Measurements from ENCODE around the gene XRN2.

XRN2 gene

DNA sequence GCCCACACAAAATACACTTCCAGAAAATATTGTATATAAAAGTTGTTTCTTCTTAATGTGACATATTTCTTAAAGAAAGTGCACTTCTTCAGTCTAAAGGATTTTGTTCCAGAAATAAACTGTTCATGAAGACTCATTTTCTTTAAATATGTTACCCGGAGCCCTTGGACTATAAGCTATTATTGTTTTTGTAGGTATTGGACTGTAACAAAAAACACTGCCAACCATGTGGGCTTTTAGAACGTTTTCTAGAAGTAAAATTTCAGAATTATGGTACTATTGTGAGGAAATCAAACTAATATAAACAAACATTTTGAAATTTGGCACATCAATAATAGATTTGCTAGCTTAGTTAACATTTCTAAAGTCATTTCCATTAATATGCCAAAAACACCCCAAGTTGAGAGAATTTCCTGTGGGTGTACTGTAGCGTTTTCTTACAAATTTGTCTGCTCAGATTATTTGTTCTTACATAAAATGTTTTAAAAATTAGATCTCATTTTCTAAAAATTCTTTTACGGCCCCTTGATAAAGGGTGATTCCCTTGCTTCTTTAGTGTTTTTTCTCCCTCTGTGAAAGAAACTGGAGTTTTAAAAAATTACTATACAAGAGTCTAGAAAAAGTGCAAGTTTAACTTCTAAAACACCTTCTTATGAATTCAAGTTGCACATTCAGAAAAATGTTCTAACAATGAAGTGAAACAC, 90.8 kb downstream of the XRN2 start:
- Histone ChIP-seq H3K27me3 (ENCODE audit: insufficient read depth, low read length) (peaks cover 100% of the 10 kb centered on the region), H3K4me3 (ENCODE audit: low read length) (no peak overlapping the region), H3K27ac (ENCODE audit: low read length) (no peak overlapping the region)

DNA sequence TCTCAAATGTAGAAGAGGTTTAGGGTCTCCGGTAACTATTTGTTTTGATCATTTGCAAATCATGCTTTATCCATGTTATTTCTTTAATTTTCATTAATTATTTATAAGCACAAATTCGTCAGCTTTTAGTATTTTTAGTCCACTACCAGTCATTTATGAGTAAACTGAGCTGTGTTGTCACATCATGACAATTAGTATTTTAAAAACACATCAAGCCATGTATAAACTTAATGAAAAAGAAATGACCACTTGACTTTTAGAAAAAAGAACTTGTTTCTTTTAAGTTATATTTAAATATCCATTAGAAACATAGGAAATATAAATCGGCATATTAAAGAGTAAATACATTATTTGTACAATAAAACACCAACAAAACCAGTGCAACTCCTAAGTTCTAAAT, 91.4 kb downstream of the XRN2 start:
- H3K27me3 ChIP-seq (ENCODE audit: insufficient read depth, low read length), result peaks cover 100% of the 10 kb centered on the region

More for the DNA sequence above, 90.8 kb downstream of the XRN2 start:
- Histone ChIP-seq H3K36me3 (ENCODE audit: insufficient read depth, low read depth, low read length) (peaks cover 13% of the 10 kb centered on the region; the same call in 1 of the 2 replicates), H3K9ac (ENCODE audit: low read depth, low read length) (no peak overlapping the region), H3K4me1 (ENCODE audit: insufficient read depth, low read length) (no peaks in the 10 kb centered on the region; the same call in 1 of the 2 replicates), H3K9me3 (ENCODE audit: insufficient read depth, low read depth, low read length) (peaks cover 6% of the 10 kb centered on the region; the same call in 1 of the 2 replicates)

DNA sequence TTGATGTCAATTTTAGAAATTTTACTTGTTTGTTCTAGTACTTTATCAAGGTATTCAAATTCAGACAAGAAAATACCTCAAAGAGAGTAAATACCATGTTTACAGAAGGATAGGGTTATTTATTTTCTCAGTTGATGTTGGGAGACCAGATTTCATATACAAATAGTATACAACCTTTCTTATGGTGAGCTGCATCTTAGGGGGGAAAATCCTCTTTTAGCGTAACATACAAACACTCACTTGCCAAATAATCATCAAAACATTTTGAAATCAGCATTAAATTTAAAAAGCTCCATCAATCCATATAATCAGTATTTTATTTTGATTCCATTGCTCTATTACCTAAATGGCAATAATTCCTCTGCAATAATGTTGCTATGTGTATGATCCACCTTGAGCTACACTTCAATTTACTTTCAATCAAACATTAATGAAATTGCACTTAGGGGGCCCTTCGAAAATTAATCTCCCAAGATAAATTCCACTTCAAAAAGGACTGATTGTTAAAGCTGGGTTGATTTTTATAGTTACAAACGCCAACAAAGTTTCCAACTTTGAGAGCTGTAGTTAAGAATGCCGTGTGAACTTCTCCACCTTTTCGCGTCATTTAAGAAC, 92.0 kb downstream of the XRN2 start:
- Histone ChIP-seq H3K4me3 (ENCODE audit: low read length) (no peak overlapping the region; the same call in 1 of the 2 replicates), H3K27me3 (ENCODE audit: insufficient read depth, low read length) (peaks cover 100% of the 10 kb centered on the region), H3K4me1 (ENCODE audit: insufficient read depth, low read length) (no peaks in the 10 kb centered on the region; the same call in 1 of the 2 replicates), H3K9ac (ENCODE audit: low read depth, low read length) (no peak overlapping the region), H3K27ac (ENCODE audit: low read length) (no peak overlapping the region), H3K9me3 (ENCODE audit: insufficient read depth, low read depth, low read length) (peaks cover 6% of the 10 kb centered on the region; the same call in 1 of the 2 replicates), H3K36me3 (ENCODE audit: insufficient read depth, low read depth, low read length) (peaks cover under 1% of the 10 kb centered on the region; the same call in 1 of the 2 replicates)

More for the DNA sequence above, 91.4 kb downstream of the XRN2 start:
- Histone ChIP-seq H3K9me3 (ENCODE audit: insufficient read depth, low read depth, low read length) (peaks cover 6% of the 10 kb centered on the region; the same call in 1 of the 2 replicates), H3K9ac (ENCODE audit: low read depth, low read length) (no peak overlapping the region), H3K4me3 (ENCODE audit: low read length) (no peak overlapping the region), H3K36me3 (ENCODE audit: insufficient read depth, low read depth, low read length) (peaks cover 7% of the 10 kb centered on the region; the same call in 1 of the 2 replicates), H3K27ac (ENCODE audit: low read length) (no peak overlapping the region), H3K4me1 (ENCODE audit: insufficient read depth, low read length) (no peaks in the 10 kb centered on the region; the same call in 1 of the 2 replicates)

DNA sequence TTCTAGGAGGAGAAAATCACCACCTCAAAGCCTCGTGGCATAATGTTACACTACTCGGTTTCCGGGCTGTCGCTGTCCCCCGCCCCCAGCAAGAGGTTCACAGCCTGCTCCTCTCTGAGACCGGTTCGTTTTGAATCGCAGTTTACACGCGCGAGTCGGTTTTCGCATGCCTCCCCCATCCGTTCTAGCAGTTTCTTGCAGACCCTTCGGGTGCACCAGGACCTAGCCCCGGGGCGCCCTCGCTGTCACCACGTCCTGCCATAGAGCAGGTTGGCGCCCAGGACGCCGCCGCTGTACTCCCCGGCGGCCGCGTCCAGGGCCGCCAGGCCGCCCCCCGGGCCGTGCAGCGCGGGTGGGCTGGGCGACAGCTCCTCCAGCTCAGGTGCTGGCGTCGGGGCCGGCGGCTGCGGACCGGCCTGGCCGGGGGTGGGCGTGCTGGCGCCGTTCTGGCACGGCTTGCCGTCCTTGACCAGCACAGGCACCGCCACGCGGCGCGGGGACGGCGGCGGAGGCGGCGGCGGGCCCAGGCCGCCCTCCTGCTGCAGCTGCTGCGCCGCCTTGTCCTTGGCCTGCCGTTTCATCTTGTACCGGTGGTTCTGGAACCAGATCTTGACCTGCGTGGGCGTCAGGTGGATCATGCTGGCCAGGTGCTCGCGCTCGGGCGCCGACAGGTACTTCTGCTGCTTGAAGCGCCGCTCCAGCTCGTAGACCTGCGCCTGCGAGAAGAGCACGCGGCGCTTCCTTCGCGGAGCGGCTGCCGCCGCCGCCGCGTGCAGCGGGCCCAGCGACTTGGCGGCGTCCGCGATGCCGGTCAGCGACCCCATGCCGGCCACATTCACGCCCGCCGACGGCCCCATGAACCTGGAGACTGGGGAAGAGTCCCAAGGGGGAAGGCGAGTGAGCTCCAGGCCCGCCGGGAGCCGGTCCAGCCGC, 92.8 kb downstream of the XRN2 start:
- Histone ChIP-seq H3K9me3 (ENCODE audit: insufficient read depth, low read depth, low read length) (peaks cover 6% of the 10 kb centered on the region; the same call in 1 of the 2 replicates), H3K9ac (ENCODE audit: low read depth, low read length) (no peak overlapping the region), H3K4me3 (ENCODE audit: low read length) (no peak overlapping the region; the same call in 1 of the 2 replicates), H3K27me3 (ENCODE audit: insufficient read depth, low read length) (peaks cover 100% of the 10 kb centered on the region), H3K36me3 (ENCODE audit: insufficient read depth, low read depth, low read length) (no peaks in the 10 kb centered on the region), H3K27ac (ENCODE audit: low read length) (no peak overlapping the region), H3K4me1 (ENCODE audit: insufficient read depth, low read length) (no peaks in the 10 kb centered on the region; the same call in 1 of the 2 replicates)

DNA sequence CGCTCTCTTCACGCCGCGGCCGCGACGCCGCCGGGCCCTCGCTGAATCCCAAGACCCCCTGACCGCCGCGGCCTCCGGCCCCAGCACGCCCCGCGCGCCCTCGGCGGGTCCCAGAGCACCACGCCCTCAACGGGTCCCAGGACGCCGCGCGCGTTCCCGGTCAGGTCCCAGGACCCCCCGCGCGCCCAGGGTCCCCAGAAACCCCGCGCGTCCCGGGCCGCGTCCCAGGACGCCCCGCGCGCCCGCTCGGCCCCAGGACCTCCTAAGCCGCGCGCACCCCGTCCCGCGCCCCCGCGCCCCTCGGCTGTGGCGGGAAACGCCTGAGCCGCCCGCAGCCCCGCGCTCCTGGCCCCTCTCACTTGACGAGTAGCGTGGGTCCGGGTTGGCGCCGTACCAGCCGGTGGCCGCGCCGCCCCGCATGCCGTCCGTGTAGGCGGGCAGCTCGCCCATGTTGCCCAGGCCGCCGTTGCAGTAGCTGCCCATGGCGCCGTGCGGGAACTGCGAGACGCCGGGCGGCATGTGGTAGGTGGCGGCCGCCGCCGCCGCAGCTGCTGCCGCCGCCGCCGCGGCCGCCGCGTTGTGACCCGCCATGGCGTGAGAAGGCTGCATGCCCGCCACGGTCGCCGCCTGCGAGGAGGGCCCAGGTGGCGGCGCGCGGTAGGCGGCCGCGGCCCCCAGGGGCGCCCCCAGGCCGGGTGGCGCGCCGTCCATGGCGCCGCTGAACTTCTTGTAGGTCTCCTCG, 93.6 kb downstream of the XRN2 start:
- Histone ChIP-seq H3K9me3 (ENCODE audit: insufficient read depth, low read depth, low read length) (peaks cover 6% of the 10 kb centered on the region; the same call in 1 of the 2 replicates), H3K4me1 (ENCODE audit: insufficient read depth, low read length) (no peaks in the 10 kb centered on the region; the same call in 1 of the 2 replicates), H3K4me3 (ENCODE audit: low read length) (peak overlapping the region; percentile 23; the same call in 1 of the 2 replicates), H3K36me3 (ENCODE audit: insufficient read depth, low read depth, low read length) (no peaks in the 10 kb centered on the region), H3K27me3 (ENCODE audit: insufficient read depth, low read length) (peaks cover 100% of the 10 kb centered on the region), H3K27ac (ENCODE audit: low read length) (no peak overlapping the region), H3K9ac (ENCODE audit: low read depth, low read length) (no peak overlapping the region)

DNA sequence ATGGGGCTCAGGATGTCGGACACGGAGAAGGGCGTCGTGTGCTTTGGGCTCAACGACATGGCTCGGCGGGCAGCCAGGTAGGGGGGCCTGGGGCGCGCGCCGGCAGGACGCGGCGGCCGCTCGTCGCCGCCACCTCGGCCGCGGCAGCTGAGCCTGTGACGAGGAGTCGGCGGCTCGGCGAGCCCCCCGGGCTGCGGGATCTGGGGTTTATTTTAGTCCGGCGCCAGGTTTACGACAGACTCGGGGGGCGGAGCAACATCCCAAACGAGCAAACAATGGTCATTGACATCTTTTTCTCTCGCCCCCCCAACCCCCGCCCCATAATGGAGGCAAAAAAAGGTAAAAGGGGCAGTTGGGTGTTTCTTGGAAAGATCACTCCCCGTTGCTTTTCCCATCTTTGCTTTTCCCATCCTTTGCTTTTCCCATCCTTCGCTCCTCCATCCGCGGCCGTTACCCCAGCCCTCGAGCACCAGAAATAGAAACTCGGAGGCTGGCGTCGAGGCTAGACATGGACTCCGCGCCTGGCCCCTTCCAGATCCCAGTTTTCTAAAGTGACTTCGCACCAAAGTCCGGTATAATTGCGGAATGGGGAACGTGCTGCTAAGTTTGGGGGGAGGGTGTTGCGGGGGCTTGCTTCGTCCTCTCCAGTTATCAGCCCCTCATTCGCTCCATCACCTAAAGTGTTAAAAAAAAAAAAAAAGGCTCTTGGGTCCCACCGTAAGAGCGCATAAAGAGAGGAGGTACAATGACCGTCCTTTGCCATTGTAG, 94.4 kb downstream of the XRN2 start, which contains the start of gene NKX2-4:
Gene NKX2-4, minus strand, starts transcription at position 186 of the 768 bp plus-strand sequence. Its CDS starts 127 bp downstream, at position 59.
- Histone ChIP-seq H3K4me1 (ENCODE audit: insufficient read depth, low read length) (no peaks in the 10 kb centered on the region; the same call in 1 of the 2 replicates), H3K27ac (ENCODE audit: low read length) (no peak within 1 kb of the TSS), H3K9me3 (ENCODE audit: insufficient read depth, low read depth, low read length) (peaks cover 6% of the 10 kb centered on the region; the same call in 1 of the 2 replicates), H3K27me3 (ENCODE audit: insufficient read depth, low read length) (peaks cover 100% of the 10 kb centered on the region), H3K36me3 (ENCODE audit: insufficient read depth, low read depth, low read length) (no peaks in the 10 kb centered on the region), H3K4me3 (ENCODE audit: low read length) (peak within 1 kb of the TSS; percentile 23; the same call in 1 of the 2 replicates), H3K9ac (ENCODE audit: low read depth, low read length) (no peak within 1 kb of the TSS)

DNA sequence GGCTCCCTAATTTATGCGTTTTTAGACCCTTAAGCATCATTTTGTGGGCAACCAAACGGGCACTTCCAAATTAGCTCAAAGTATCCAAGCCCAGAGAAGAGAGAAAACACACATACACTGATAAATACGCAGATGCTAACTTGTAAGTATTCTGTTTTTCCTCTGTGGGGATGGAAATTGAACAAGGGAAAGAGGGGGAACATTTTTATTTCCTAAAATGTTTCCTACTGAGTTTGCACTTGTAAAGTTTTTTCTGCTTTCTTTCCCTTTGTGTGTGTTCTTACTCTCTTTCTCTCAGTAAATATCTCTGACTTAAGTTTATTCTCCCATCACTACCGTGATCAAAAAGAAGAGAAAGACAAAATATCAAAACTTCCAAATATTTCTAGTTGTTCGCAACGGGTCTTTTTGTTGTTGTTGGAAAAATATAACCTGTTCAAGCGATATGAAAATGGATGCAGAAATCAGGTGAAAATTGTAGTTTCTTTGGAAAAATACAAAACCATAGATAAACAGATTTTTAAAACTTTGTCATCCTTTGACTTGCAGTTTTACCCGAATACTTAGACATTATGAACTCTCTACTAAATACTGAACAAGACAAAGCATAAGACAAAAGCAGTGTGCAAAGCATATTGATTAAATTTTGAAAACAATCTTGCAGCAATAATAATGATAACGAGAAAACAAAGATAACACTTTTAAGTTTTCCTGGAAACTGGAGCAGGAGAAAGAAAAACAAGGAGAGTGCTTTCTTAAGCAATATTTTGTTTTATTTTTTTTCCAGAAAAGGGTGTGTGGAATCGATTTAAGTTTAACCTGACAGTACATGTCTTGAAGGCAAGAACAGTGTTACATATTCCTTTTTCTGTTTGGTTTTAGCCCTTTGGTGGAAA, 95.2 kb downstream of the XRN2 start:
- Histone ChIP-seq H3K4me1 (ENCODE audit: insufficient read depth, low read length) (no peaks in the 10 kb centered on the region; the same call in 1 of the 2 replicates), H3K27ac (ENCODE audit: low read length) (no peak overlapping the region), H3K4me3 (ENCODE audit: low read length) (no peak overlapping the region; the same call in 1 of the 2 replicates), H3K36me3 (ENCODE audit: insufficient read depth, low read depth, low read length) (no peaks in the 10 kb centered on the region), H3K9me3 (ENCODE audit: insufficient read depth, low read depth, low read length) (peaks cover 6% of the 10 kb centered on the region; the same call in 1 of the 2 replicates), H3K9ac (ENCODE audit: low read depth, low read length) (no peak overlapping the region), H3K27me3 (ENCODE audit: insufficient read depth, low read length) (peaks cover 99% of the 10 kb centered on the region)

DNA sequence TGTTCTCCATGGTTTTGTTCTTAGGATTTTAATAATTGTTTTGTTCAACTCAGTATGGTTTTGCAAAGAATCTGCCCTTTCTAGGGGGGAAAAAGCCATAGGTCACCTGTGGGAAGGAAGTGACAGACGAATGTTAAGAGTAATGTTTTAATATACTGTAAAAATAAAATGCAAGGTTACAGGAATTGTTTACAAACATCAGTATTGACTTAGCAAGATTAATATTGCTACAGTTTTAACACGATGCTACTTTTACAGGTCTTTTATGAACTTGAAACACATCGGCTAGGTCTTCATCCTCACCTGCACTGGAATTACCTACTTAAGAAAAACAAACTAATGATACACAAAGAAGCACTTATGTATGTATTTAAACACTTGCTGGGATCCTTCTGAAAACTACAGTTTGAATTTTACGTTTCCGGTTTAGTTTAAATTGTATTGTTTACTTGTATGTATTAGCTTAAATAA, 95.9 kb downstream of the XRN2 start:
- H3K4me1 ChIP-seq (ENCODE audit: insufficient read depth, low read length), result no peaks in the 10 kb centered on the region; the same call in 1 of the 2 replicates
- H3K27ac ChIP-seq (ENCODE audit: low read length), result no peak overlapping the region
- no peak overlapping the region for H3K4me3 ChIP-seq (ENCODE audit: low read length)
- peaks cover 6% of the 10 kb centered on the region; the same call in 1 of the 2 replicates for H3K9me3 ChIP-seq (ENCODE audit: insufficient read depth, low read depth, low read length)
- H3K9ac ChIP-seq (ENCODE audit: low read depth, low read length), result no peak overlapping the region
- H3K36me3 ChIP-seq (ENCODE audit: insufficient read depth, low read depth, low read length), result no peaks in the 10 kb centered on the region
- peaks cover 94% of the 10 kb centered on the region for H3K27me3 ChIP-seq (ENCODE audit: insufficient read depth, low read length)

DNA sequence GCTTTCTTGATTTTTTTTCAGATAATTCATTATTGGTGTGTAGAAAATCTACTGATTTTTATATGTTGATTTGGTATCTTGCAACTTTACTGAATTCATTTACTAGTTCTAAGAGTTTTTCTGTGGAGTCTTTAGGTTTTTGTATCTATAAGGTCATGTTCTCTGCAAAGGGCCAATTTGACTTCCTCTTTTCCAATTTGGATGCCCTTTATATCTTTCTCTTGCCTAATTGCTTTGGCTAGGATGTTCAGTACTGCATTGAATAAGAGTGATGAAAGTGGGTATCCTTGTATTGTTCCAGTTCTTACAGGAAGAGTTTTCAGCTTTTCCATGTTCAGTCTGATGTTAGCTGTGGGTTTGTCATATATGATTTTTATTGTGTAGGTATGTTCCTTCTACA, 108.6 kb downstream of the XRN2 start:
- H3K9ac ChIP-seq (ENCODE audit: low read depth, low read length), result no peak overlapping the region
- H3K4me1 ChIP-seq (ENCODE audit: insufficient read depth, low read length), result no peaks in the 10 kb centered on the region
- H3K27ac ChIP-seq (ENCODE audit: low read length), result no peak overlapping the region
- no peaks in the 10 kb centered on the region; the same call in 1 of the 2 replicates for H3K9me3 ChIP-seq (ENCODE audit: insufficient read depth, low read depth, low read length)
- H3K4me3 ChIP-seq (ENCODE audit: low read length), result no peak overlapping the region
- H3K36me3 ChIP-seq (ENCODE audit: insufficient read depth, low read depth, low read length), result no peaks in the 10 kb centered on the region
- no peaks in the 10 kb centered on the region for H3K27me3 ChIP-seq (ENCODE audit: insufficient read depth, low read length)
